ENCODE measurements around the gene PCLO.

PCLO gene

GRCh38 chr7:82810558-82811259 lies 352.0 kb downstream of the PCLO start:
- Mint-ChIP-seq H3K27ac (no peak overlapping the region), H3K4me3 (no peak overlapping the region), H3K4me1 (no peaks in the 10 kb centered on the region), H3K36me3 (no peaks in the 10 kb centered on the region), H3K9me3 (no peaks in the 10 kb centered on the region)
- DNase-seq (ENCODE audit: low spot score in 2 of 2) = no peak
- ATAC-seq = no peak

GRCh38 chr7:82808633-82809032 lies 354.1 kb downstream of the PCLO start:
- H3K36me3 Mint-ChIP-seq = no peaks in the 10 kb centered on the region
- H3K9me3 Mint-ChIP-seq = no peaks in the 10 kb centered on the region
- ATAC-seq (no peak), DNase-seq (ENCODE audit: low spot score in 2 of 2) (no peak)
- H3K4me3 Mint-ChIP-seq = no peak overlapping the region
- no peaks in the 10 kb centered on the region for H3K4me1 Mint-ChIP-seq
- no peak overlapping the region for H3K27ac Mint-ChIP-seq

- DNase-seq (ENCODE audit: low spot score in 2 of 2) = no peak
- Mint-ChIP-seq H3K27ac (no peak overlapping the region), H3K9me3 (peaks cover 3% of the 10 kb centered on the region), H3K4me1 (no peaks in the 10 kb centered on the region), H3K36me3 (no peaks in the 10 kb centered on the region), H3K4me3 (no peak overlapping the region)
- ATAC-seq = no peak
These were observed 357.1 kb downstream of the PCLO start for GRCh38 chr7:82805527-82805960.

- peaks cover 3% of the 10 kb centered on the region for H3K9me3 Mint-ChIP-seq
These were observed 359.3 kb downstream of the PCLO start for GRCh38 chr7:82803411-82803810.

GRCh38 chr7:82789883-82790609 lies 372.6 kb downstream of the PCLO start:
- Mint-ChIP-seq H3K36me3 (no peaks in the 10 kb centered on the region), H3K9me3 (peaks cover 18% of the 10 kb centered on the region), H3K27ac (no peak overlapping the region), H3K4me3 (no peak overlapping the region), H3K4me1 (no peaks in the 10 kb centered on the region)
- no peak for DNase-seq (ENCODE audit: low spot score in 2 of 2)
- ATAC-seq = no peak

More at GRCh38 chr7:82803411-82803810, 359.3 kb downstream of the PCLO start:
- H3K4me1 Mint-ChIP-seq = no peaks in the 10 kb centered on the region
- ATAC-seq (no peak), DNase-seq (ENCODE audit: low spot score in 2 of 2) (no peak)
- no peak overlapping the region for H3K4me3 Mint-ChIP-seq
- no peaks in the 10 kb centered on the region for H3K36me3 Mint-ChIP-seq
- no peak overlapping the region for H3K27ac Mint-ChIP-seq

- no peaks in the 10 kb centered on the region for H3K36me3 Mint-ChIP-seq
- H3K4me1 Mint-ChIP-seq = no peaks in the 10 kb centered on the region
- no peak for DNase-seq (ENCODE audit: low spot score in 2 of 2)
- no peak overlapping the region for H3K27ac Mint-ChIP-seq
- H3K9me3 Mint-ChIP-seq = peaks cover 13% of the 10 kb centered on the region
- H3K4me3 Mint-ChIP-seq = no peak overlapping the region
- no peak for ATAC-seq
These were observed 384.7 kb downstream of the PCLO start for GRCh38 chr7:82778021-82778420.

- Mint-ChIP-seq H3K27ac (no peak overlapping the region), H3K4me1 (no peaks in the 10 kb centered on the region), H3K4me3 (no peak overlapping the region), H3K36me3 (no peaks in the 10 kb centered on the region), H3K9me3 (peaks cover 2% of the 10 kb centered on the region)
- ATAC-seq (no peak), DNase-seq (ENCODE audit: low spot score in 2 of 2) (no peak)
These were observed 399.8 kb downstream of the PCLO start for GRCh38 chr7:82762880-82763279.

GRCh38 chr7:82760831-82761230 lies 401.9 kb downstream of the PCLO start:
- no peak overlapping the region for H3K4me3 Mint-ChIP-seq
- no peak overlapping the region for H3K27ac Mint-ChIP-seq
- H3K4me1 Mint-ChIP-seq = no peaks in the 10 kb centered on the region
- DNase-seq (ENCODE audit: low spot score in 2 of 2) (no peak), ATAC-seq (no peak)
- no peaks in the 10 kb centered on the region for H3K36me3 Mint-ChIP-seq
- H3K9me3 Mint-ChIP-seq = peaks cover 2% of the 10 kb centered on the region

- Mint-ChIP-seq H3K27ac (no peak overlapping the region), H3K36me3 (no peaks in the 10 kb centered on the region), H3K9me3 (peaks cover 2% of the 10 kb centered on the region), H3K4me3 (no peak overlapping the region), H3K4me1 (no peaks in the 10 kb centered on the region)
- no peak for DNase-seq (ENCODE audit: low spot score in 2 of 2)
- ATAC-seq = no peak
These were observed 402.6 kb downstream of the PCLO start for GRCh38 chr7:82760074-82760473.

GRCh38 chr7:82755705-82756551 lies 406.8 kb downstream of the PCLO start:
- Mint-ChIP-seq H3K4me1 (no peaks in the 10 kb centered on the region), H3K9me3 (peaks cover 2% of the 10 kb centered on the region), H3K36me3 (no peaks in the 10 kb centered on the region), H3K27ac (no peak overlapping the region), H3K4me3 (no peak overlapping the region)
- ATAC-seq (no peak), DNase-seq (ENCODE audit: low spot score in 2 of 2) (no peak)

- Mint-ChIP-seq H3K9me3 (no peaks in the 10 kb centered on the region), H3K27ac (no peak overlapping the region), H3K4me1 (no peaks in the 10 kb centered on the region), H3K4me3 (no peak overlapping the region), H3K36me3 (no peaks in the 10 kb centered on the region)
- DNase-seq (ENCODE audit: low spot score in 2 of 2) (no peak), ATAC-seq (no peak)
These were observed 412.7 kb downstream of the PCLO start for GRCh38 chr7:82750007-82750406.

GRCh38 chr7:82745820-82746219 lies 416.9 kb downstream of the PCLO start:
- ATAC-seq = no peak
- Mint-ChIP-seq H3K27ac (no peak overlapping the region), H3K36me3 (no peaks in the 10 kb centered on the region), H3K9me3 (no peaks in the 10 kb centered on the region), H3K4me3 (no peak overlapping the region), H3K4me1 (no peaks in the 10 kb centered on the region)
- no peak for DNase-seq (ENCODE audit: low spot score in 2 of 2)

GRCh38 chr7:82745117-82745516 lies 417.6 kb downstream of the PCLO start:
- Mint-ChIP-seq H3K4me3 (no peak overlapping the region), H3K36me3 (no peaks in the 10 kb centered on the region), H3K27ac (no peak overlapping the region), H3K9me3 (no peaks in the 10 kb centered on the region), H3K4me1 (no peaks in the 10 kb centered on the region)
- DNase-seq (ENCODE audit: low spot score in 2 of 2) (no peak), ATAC-seq (no peak)

- no peak for ATAC-seq
These were observed 420.5 kb downstream of the PCLO start for GRCh38 chr7:82742163-82742562.

GRCh38 chr7:82741493-82741892 lies 421.2 kb downstream of the PCLO start:
- H3K36me3 Mint-ChIP-seq = no peaks in the 10 kb centered on the region
- no peak overlapping the region for H3K27ac Mint-ChIP-seq
- no peak overlapping the region for H3K4me3 Mint-ChIP-seq
- ATAC-seq = no peak
- no peaks in the 10 kb centered on the region for H3K9me3 Mint-ChIP-seq
- no peaks in the 10 kb centered on the region for H3K4me1 Mint-ChIP-seq
- no peak for DNase-seq (ENCODE audit: low spot score in 2 of 2)

More at GRCh38 chr7:82742163-82742562, 420.5 kb downstream of the PCLO start:
- no peak for DNase-seq (ENCODE audit: low spot score in 2 of 2)
- H3K4me3 Mint-ChIP-seq = no peak overlapping the region
- no peaks in the 10 kb centered on the region for H3K36me3 Mint-ChIP-seq
- H3K27ac Mint-ChIP-seq = no peak overlapping the region
- no peaks in the 10 kb centered on the region for H3K4me1 Mint-ChIP-seq
- no peaks in the 10 kb centered on the region for H3K9me3 Mint-ChIP-seq

Data from stimulated activated effector memory CD8-positive, alpha-beta T cell treated with anti-CD3 and anti-CD28 coated beads, Interleukin-12 subunit alpha, Interleukin-12 subunit beta, amount 100 ng/mL, for 72 hours (primary cell).